Heart left ventricle (tissue), 16 donors: ENCODE measurements around the gene TAS1R3. TPM values are rescaled to one million over a fixed set of nuclear protein-coding genes. Genes with fewer than 3 reads are reported as not detected.
"Not testable (repeated sequence)": the region's sequence is repeated elsewhere in the genome, so short reads cannot be mapped to it uniquely, and the experiment has no call there.

Source experiments
- ATAC-seq, 4 donors: fragments of 200-7000 bp; cut with Tn5 transposase; one replicate each; pipeline ENCODE4 v1.9.1; 2020 to 2022; ENCODE audit warnings: moderate library complexity in 4 of 4, mild to moderate bottlenecking in 3 of 4, moderate number of reproducible peaks in 1 of 4
- DNase-seq, 5 donors: peaks; one replicate each; pipeline ENCODE4 v3.0.0-alpha.2; 2020
- H3K27ac ChIP-seq, 12 donors: fragments of 200-600 bp; sonication (generic) in 4 of 12; one replicate each; pipeline versions ENCODE4 v1.5.0 to v1.8.0; 2016 to 2022; ENCODE audit warnings: mild to moderate bottlenecking in 2 of 12
- H3K27me3 ChIP-seq, 9 donors: fragments of 200-600 bp; sonication (generic) in 2 of 9; one replicate each; pipeline versions ENCODE4 v1.5.1 to v1.8.0; 2016 to 2022; ENCODE audit warnings: mild to moderate bottlenecking in 3 of 9
- H3K36me3 ChIP-seq, 9 donors: fragments of 200-600 bp; sonication (generic) in 2 of 9; one replicate each; pipeline versions ENCODE4 v1.5.0 to v1.8.0; 2018 to 2022; ENCODE audit warnings: mild to moderate bottlenecking in 2 of 9
- H3K4me1 ChIP-seq, 12 donors: fragments of 200-600 bp; sonication (generic) in 4 of 12; one replicate each; pipeline versions ENCODE4 v1.5.0 to v1.8.0; 2016 to 2022; ENCODE audit warnings: mild to moderate bottlenecking in 3 of 12
- H3K4me3 ChIP-seq, 12 donors: fragments of 200-600 bp; sonication (generic) in 4 of 12; one replicate each; pipeline versions ENCODE4 v1.5.0 to v1.8.0; 2017 to 2022; ENCODE audit warnings: mild to moderate bottlenecking in 9 of 12, moderate library complexity in 4 of 12
- H3K9me3 ChIP-seq, 12 donors: fragments of 200-600 bp; sonication (generic) in 4 of 12; one replicate each; pipeline versions ENCODE4 v1.5.0 to v1.8.0; 2016 to 2022; ENCODE audit warnings: mild to moderate bottlenecking in 1 of 12
- POLR2A ChIP-seq, 2 donors: fragments of 450-650 bp; IDR thresholded peaks; one replicate each; pipeline ENCODE4 v1.6.1; 2017; ENCODE audit warnings: antibody characterized with exemption in 2 of 2, mild to moderate bottlenecking in 2 of 2, moderate library complexity in 2 of 2
- WGBS, 4 donors: extraction: QIAGEN DNeasy Blood & Tissue Kit in 2 of 4; methylation state at CpG; one replicate each; pipeline versions ENCODE4 v1.1.5 to v1.1.7; 2013 to 2018; 5-methylcytosine and 5-hydroxymethylcytosine counted together
- intact Hi-C, 10 donors: fragments of 100-400 bp; cut with DNase I; formaldehyde crosslinking; loops; one replicate each; pipeline versions ENCODE4 v1.11.1 to v1.14.2; 2022
- polyA plus RNA-seq, 2 donors: library from polyadenylated mRNA; stranded (reverse); fragments of 200-250 nt; gene quantifications; one replicate each; pipeline ENCODE4 v1.2.3, GENCODE V29; 2013
- total RNA-seq, 9 donors: library from RNA; depleted of rRNA in 2 of 9; stranded (reverse); fragments of >200 nt in 2 of 9; fragmentation: NEBNext Ultra II Directional in 3 of 9; extraction: Animal tissue kit (Norgen Biotek cat#: 25700) in 3 of 9; gene quantifications; one replicate each; pipeline versions ENCODE4 v1.1.0 to v1.2.4, GENCODE V29; 2016 to 2023
- TF ChIP-seq, protein P1 (sequence below), 12 donors: fragments of 200-600 bp; sonication (generic) in 4 of 12; IDR thresholded peaks; one replicate each; pipeline versions ENCODE4 v1.5.0 to v1.8.0; 2018 to 2022; ENCODE audit warnings: antibody characterized with exemption in 12 of 12, mild to moderate bottlenecking in 5 of 12
- donor health status: ischemic (EF 13 %, LVEDD 7.1; RV severe dilation, severe dysfunction).
- donor health status: healthy with polysubstance abuse.
- donor health status: DM: no; HTN: yes; CAD: no.
- donor health status: DM: no; HTN: no; CAD: no.
- donor health status: ischemic (EF 25% LVEDD 6.9; RV normal size, moderate dysfunction).
- donor health status: ischemic (EF 25% LVEDD 5.7; RV mildly dilated, moderate dysfunction).
- donor health status: healthy.
- donor health status: DM: yes; HTN: yes; CAD: no.
- donor health status: ischemic (EF 35%, LVEDD 5.7; RV mildly dilated, moderate dysfunction).
- donor health status: nonischemic (EF 11% LVEDD 7.7; RV severe dilation, severe dysfunction).
- donor health status: DM: yes; HTN: yes; CAD: no.
- donor health status: PGD.
- donor health status: ischemic (EF 29% LVEDD 5.4; RV normal size, mild dysfunction).
- donor health status: nonischemic (EF 23%, LVEDD 6.1; RV moderate dilation, normal function).

The TAS1R3 gene
- total and polyA plus RNA-seq, 11 donors = 0.21 to 1.3 (median 0.38) TPM

- Histone ChIP-seq H3K9me3 (no peaks in the 10 kb centered on the region), H3K27ac (no peak overlapping the region), H3K4me3 (no peak overlapping the region), H3K27me3 (no peaks in the 10 kb centered on the region), H3K4me1 (peaks cover 0 to 15% (median 9%) of the 10 kb centered on the region in 12 donors), H3K36me3 (no peaks in the 10 kb centered on the region)
- ATAC-seq = no peak
- DNase-seq = no peak
- 93 to 97% (median 95%) methylated on average over 5 of the region's 5 CpGs for WGBS, 4 donors
- TF ChIP-seq POLR2A (IDR thresholded peaks at IDR 0.05) = no peak
- TF ChIP-seq, protein P1, sequence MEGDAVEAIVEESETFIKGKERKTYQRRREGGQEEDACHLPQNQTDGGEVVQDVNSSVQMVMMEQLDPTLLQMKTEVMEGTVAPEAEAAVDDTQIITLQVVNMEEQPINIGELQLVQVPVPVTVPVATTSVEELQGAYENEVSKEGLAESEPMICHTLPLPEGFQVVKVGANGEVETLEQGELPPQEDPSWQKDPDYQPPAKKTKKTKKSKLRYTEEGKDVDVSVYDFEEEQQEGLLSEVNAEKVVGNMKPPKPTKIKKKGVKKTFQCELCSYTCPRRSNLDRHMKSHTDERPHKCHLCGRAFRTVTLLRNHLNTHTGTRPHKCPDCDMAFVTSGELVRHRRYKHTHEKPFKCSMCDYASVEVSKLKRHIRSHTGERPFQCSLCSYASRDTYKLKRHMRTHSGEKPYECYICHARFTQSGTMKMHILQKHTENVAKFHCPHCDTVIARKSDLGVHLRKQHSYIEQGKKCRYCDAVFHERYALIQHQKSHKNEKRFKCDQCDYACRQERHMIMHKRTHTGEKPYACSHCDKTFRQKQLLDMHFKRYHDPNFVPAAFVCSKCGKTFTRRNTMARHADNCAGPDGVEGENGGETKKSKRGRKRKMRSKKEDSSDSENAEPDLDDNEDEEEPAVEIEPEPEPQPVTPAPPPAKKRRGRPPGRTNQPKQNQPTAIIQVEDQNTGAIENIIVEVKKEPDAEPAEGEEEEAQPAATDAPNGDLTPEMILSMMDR (IDR thresholded peaks at IDR 0.05) = no peak
- intact Hi-C loops = loop anchor here in 1 of 10 donors (10.0 kb wide), 1 partner anchor 333 kb away; no protein-coding TSS in a partner anchor
Measured at GRCh38 chr1:1367315-1367714, 36.2 kb downstream of the TAS1R3 start.

DNA sequence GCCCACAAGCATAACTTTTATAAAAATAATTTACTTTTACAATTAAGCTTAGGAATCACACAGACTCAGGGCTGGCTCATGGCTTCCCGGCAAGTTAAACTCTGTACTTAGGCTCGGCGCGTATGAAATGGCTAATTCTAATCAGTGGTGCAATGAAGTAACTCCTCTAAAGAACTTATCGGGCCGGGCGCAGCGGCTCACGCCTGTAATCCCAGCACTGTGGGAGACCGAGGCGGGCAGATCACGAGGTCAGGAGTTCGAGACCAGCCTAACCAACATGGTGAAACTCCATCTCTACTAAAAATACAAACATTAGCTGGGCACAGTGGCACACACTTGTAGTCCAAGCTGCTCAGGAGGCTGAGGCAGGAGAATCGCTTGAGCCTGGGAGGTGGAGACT lies 39.0 kb downstream of the TAS1R3 start:
- not testable (repeated sequence) for ATAC-seq, H3K9me3 ChIP-seq, H3K4me3 ChIP-seq, H3K27me3 ChIP-seq, DNase-seq, H3K27ac ChIP-seq
- 85 to 94% (median 90%) methylated on average over 14 of the region's 14 CpGs for WGBS, 4 donors
- H3K4me1 ChIP-seq = peaks cover 10 to 37% (median 27%) of the 10 kb centered on the region in 12 donors
- peaks cover 0 to 16% (median 9%) of the 10 kb centered on the region in 9 donors for H3K36me3 ChIP-seq
- intact Hi-C loops = loop anchor here in 5 of 10 donors (10.0 kb wide), 2 partner anchors 135 to 255 kb away; partner anchors contain the start of gene C1orf159 (in 1 of the 5)

- H3K9me3 ChIP-seq = no peaks in the 10 kb centered on the region
- H3K4me1 ChIP-seq = peaks cover 10 to 39% (median 29%) of the 10 kb centered on the region in 12 donors
- no peaks in the 10 kb centered on the region for H3K27me3 ChIP-seq
- intact Hi-C loops = loop anchor here in 5 of 10 donors (10.0 kb wide), 2 partner anchors 134 to 256 kb away; partner anchors contain the start of gene C1orf159 (in 1 of the 5)
- TF ChIP-seq, protein P1 (IDR thresholded peaks at IDR 0.05) = no peak
- no peak for TF ChIP-seq POLR2A (IDR thresholded peaks at IDR 0.05)
- DNase-seq (no peak), ATAC-seq (no peak)
- WGBS, 4 donors = 78 to 88% (median 86%) methylated on average over 14 to 16 of the region's 16 CpGs
- H3K27ac ChIP-seq = no peak overlapping the region
- no peak overlapping the region for H3K4me3 ChIP-seq
- peaks cover 0 to 16% (median 9%) of the 10 kb centered on the region in 9 donors for H3K36me3 ChIP-seq
Measured at GRCh38 chr1:1370771-1371300, 39.8 kb downstream of the TAS1R3 start.

GRCh38 chr1:1371364-1371745 lies 40.3 kb downstream of the TAS1R3 start:
- Histone ChIP-seq H3K9me3 (no peaks in the 10 kb centered on the region), H3K27ac (peak overlapping the region in 1 of 12 donors; percentile 10), H3K4me1 (peaks cover 10 to 42% (median 33%) of the 10 kb centered on the region in 12 donors), H3K36me3 (peaks cover 0 to 16% (median 9%) of the 10 kb centered on the region in 9 donors), H3K4me3 (no peak overlapping the region), H3K27me3 (no peaks in the 10 kb centered on the region)
- intact Hi-C loops = loop anchor here in 5 of 10 donors (10.0 kb wide), 2 partner anchors 133 to 257 kb away; partner anchors contain the start of gene C1orf159 (in 1 of the 5)
- no peak for DNase-seq
- no peak for ATAC-seq
- TF ChIP-seq, protein P1 (IDR thresholded peaks at IDR 0.05) = no peak
- no peak for TF ChIP-seq POLR2A (IDR thresholded peaks at IDR 0.05)
- WGBS, 4 donors = 66 to 83% (median 71%) methylated on average over 9 to 12 of the region's 12 CpGs
